ENCODE results near the gene EPHA10.

GRCh38 chr1:37688926-37689325 is 76.0 kb downstream of the EPHA10 start:
- TF ChIP-seq POLR2A (IDR thresholded peaks at IDR 0.05): no peak
- TF ChIP-seq CTCF (IDR thresholded peaks at IDR 0.05): no peak
- TF ChIP-seq EP300 (IDR thresholded peaks at IDR 0.05): no peak
